HepG2 (cell line): ENCODE data around the gene NUDT7. TPM values are rescaled to one million over a fixed set of nuclear protein-coding genes. Genes with fewer than 3 reads are reported as not detected.

Experiments used
- ARID2 ChIP-seq: sonication (generic); formaldehyde crosslinking; IDR thresholded peaks from 2 replicates; pipeline ENCODE4 v1.8.1; 2022; ENCODE audit warnings: mild to moderate bottlenecking, missing genetic modification reagents, borderline replicate concordance
- BCL3 ChIP-seq: sonication (generic); formaldehyde crosslinking; IDR thresholded peaks from 2 replicates; pipeline ENCODE4 v1.5.1; 2020; ENCODE audit warnings: mild to moderate bottlenecking, missing genetic modification reagents, moderate library complexity
- CBX2 ChIP-seq, 2 experiments: fragments of 200-600 bp in 1 of 2; sonication (generic); formaldehyde crosslinking in 1 of 2; IDR thresholded peaks; 2 replicates each; pipeline versions ENCODE4 v1.7.0 to v1.8.1; 2018 to 2022; ENCODE audit warnings: low read depth in 2 of 2, low read length in 1 of 2, mild to moderate bottlenecking in 1 of 2, missing genetic modification reagents in 1 of 2
- CC2D1A ChIP-seq: sonication (generic); formaldehyde crosslinking; IDR thresholded peaks from 2 replicates; pipeline ENCODE4 v1.8.1; 2023; ENCODE audit warnings: mild to moderate bottlenecking, missing genetic modification reagents
- CENPX ChIP-seq: sonication (generic); formaldehyde crosslinking; IDR thresholded peaks from 2 replicates; pipeline ENCODE4 v1.9.0; 2021; ENCODE audit warnings: mild to moderate bottlenecking, missing genetic modification reagents, moderate library complexity
- CREB3 ChIP-seq: sonication (generic); formaldehyde crosslinking; IDR thresholded peaks from 2 replicates; pipeline ENCODE4 v1.5.0; 2020; ENCODE audit warnings: missing genetic modification reagents
- FOXP1 ChIP-seq, 2 experiments: fragments of 450-650 bp in 1 of 2; IDR thresholded peaks; 2 replicates each; pipeline ENCODE4 v1.6.1; 2017 to 2018; ENCODE audit warnings: antibody characterized with exemption in 1 of 2
- GATA4 ChIP-seq: sonication (generic); IDR thresholded peaks from 2 replicates; pipeline ENCODE4 v1.6.1; 2016; ENCODE audit warnings: antibody characterized with exemption, low read depth, borderline replicate concordance
- GLI4 ChIP-seq: sonication (generic); formaldehyde crosslinking; IDR thresholded peaks from 2 replicates; pipeline ENCODE4 v1.5.1; 2020; ENCODE audit warnings: missing genetic modification reagents, mild to moderate bottlenecking, moderate library complexity, borderline replicate concordance
- GTF2F1 ChIP-seq: fragments of 150-350 bp; IDR thresholded peaks from 2 replicates; pipeline ENCODE4 v1.6.1; 2014; ENCODE audit warnings: low read length
- HOXA3 ChIP-seq: sonication (generic); formaldehyde crosslinking; IDR thresholded peaks from 2 replicates; pipeline ENCODE4 v1.5.0; 2020; ENCODE audit warnings: missing genetic modification reagents
- HOXD1 ChIP-seq: sonication (generic); formaldehyde crosslinking; IDR thresholded peaks from 2 replicates; pipeline ENCODE4 v1.5.0; 2020; ENCODE audit warnings: missing genetic modification reagents
- KMT2A ChIP-seq: sonication (generic); formaldehyde crosslinking; IDR thresholded peaks from 2 replicates; pipeline ENCODE4 v1.4.0; 2020; ENCODE audit warnings: missing genetic modification reagents
- PPARG ChIP-seq: conservative IDR thresholded peaks from 2 replicates; pipeline ENCODE4 v1.6.1; 2016; ENCODE audit warnings: missing biosample characterization, missing genetic modification reagents
- PRMT3 ChIP-seq: sonication (generic); formaldehyde crosslinking; IDR thresholded peaks from 2 replicates; pipeline ENCODE4 v1.8.1; 2022; ENCODE audit warnings: low read depth, mild to moderate bottlenecking, moderate library complexity, missing genetic modification reagents, borderline replicate concordance
- SNAI1 ChIP-seq: sonication (generic); formaldehyde crosslinking; IDR thresholded peaks from 2 replicates; pipeline ENCODE4 v1.5.0; 2020; ENCODE audit warnings: mild to moderate bottlenecking, missing genetic modification reagents, borderline replicate concordance
- SP5 ChIP-seq: IDR thresholded peaks from 2 replicates; pipeline ENCODE4 v1.6.1; 2016; ENCODE audit warnings: low read depth, borderline replicate concordance
- THYN1 ChIP-seq: sonication (generic); formaldehyde crosslinking; IDR thresholded peaks from 2 replicates; pipeline ENCODE4 v1.8.1; 2023; ENCODE audit warnings: low read depth, mild to moderate bottlenecking, moderate library complexity, missing genetic modification reagents, borderline replicate concordance
- ZNF12 ChIP-seq: sonication (generic); formaldehyde crosslinking; IDR thresholded peaks from 2 replicates; pipeline ENCODE4 v1.5.0; 2020; ENCODE audit warnings: missing genetic modification reagents
- ZNF644 ChIP-seq: IDR thresholded peaks from 2 replicates; pipeline ENCODE4 v1.6.1; 2016; ENCODE audit warnings: low read depth
- ZSCAN21 ChIP-seq: sonication (generic); formaldehyde crosslinking; IDR thresholded peaks from 2 replicates; pipeline ENCODE4 v1.8.0; 2022; ENCODE audit warnings: mild to moderate bottlenecking, missing genetic modification reagents, moderate library complexity, borderline replicate concordance
- polyA plus RNA-seq, 8 experiments: library from polyadenylated mRNA; depleted of rRNA in 3 of 8; stranded (reverse) in 7 of 8; unstranded in 1 of 8; fragments of >200 nt; fragmentation: Illumina TruSeq in 4 of 8; extraction: Trizol in 4 of 8; gene quantifications; 2 replicates each; pipeline versions ENCODE4 v1.2.1 to v1.2.3, GENCODE V29; 2011 to 2016; ENCODE audit warnings: low read depth in 4 of 8, missing spikeins in 1 of 8, mixed read lengths in 1 of 8; ENCODE audit not compliant: insufficient read depth in 1 of 8
- total RNA-seq, 5 experiments: library from RNA; depleted of rRNA; stranded (reverse); fragments of >200 nt; fragmentation: Illumina TruSeq; extraction: Trizol; gene quantifications; 2 replicates each; pipeline ENCODE4 v1.2.3, GENCODE V29; 2016; ENCODE audit warnings: low read depth in 1 of 5
- TF ChIP-seq, protein P1 (sequence below): fragments of 450-650 bp; IDR thresholded peaks from 2 replicates; pipeline ENCODE4 v1.6.1; 2016
- TF ChIP-seq, protein P2 (sequence below): sonication (generic); formaldehyde crosslinking; IDR thresholded peaks from 2 replicates; pipeline ENCODE4 v1.4.0; 2020; ENCODE audit warnings: missing genetic modification reagents

Gene NUDT7
- total and polyA plus RNA-seq, 2 of the 13 experiments (the other 11 are each of a cell fraction or from before 2014, with no cell fraction given) = 14.3 to 23.9 TPM

DNA sequence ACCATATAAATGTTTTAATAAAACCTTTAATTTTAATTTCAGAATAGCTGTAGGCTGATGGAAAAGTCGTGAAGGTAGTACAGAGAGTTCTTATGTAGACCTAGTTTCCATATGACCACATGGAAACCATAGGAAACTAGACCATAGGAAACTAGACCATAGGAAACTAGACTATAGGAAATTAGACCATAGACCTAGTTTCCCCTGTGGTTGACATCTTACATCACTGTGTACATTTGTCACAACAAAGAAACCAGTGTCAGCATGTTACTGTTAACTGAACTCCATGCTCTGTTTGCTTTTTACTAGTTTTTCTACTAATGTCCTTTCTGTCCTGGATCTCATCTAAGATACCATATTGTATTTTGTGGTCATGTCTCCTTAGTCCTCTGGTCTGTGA is 14.6 kb downstream of the NUDT7 start (continued):
- TF ChIP-seq SNAI1 (no peak), HOXD1 (CRISPR knock-in tag) (no peak), ARID2 (CRISPR knock-in tag) (no peak), ZNF12 (CRISPR knock-in tag) (peak; percentile 37; the same call in 1 of the 2 replicates), SP5 (peak; percentile 24; the same call in 1 of the 2 replicates), PPARG (CRISPR knock-in tag) (peak; percentile 83; the same call in 1 of the 2 replicates), CBX2 (IDR thresholded peaks at IDR 0.05; ENCODE audit: low read depth, low read length) (no peak), CBX2 (CRISPR knock-in tag; IDR thresholded peaks at IDR 0.05; ENCODE audit: low read depth) (no peak), BCL3 (no peak), FOXP1 (IDR thresholded peaks at IDR 0.05) (no peak), FOXP1 (CRISPR knock-in tag; IDR thresholded peaks at IDR 0.05) (peak; percentile 92), CENPX (CRISPR knock-in tag) (no peak), PRMT3 (no peak), THYN1 (0 out of 2 replicates have a peak, but pooled peaks have one; percentile 7), CREB3 (no peak), HOXA3 (CRISPR knock-in tag) (no peak), CC2D1A (CRISPR knock-in tag) (no peak), GTF2F1 (no peak), ZSCAN21 (CRISPR knock-in tag) (no peak), KMT2A (no peak), ZNF644 (peak; percentile 95), GATA4 (no peak), GLI4 (CRISPR knock-in tag) (no peak)
- TF ChIP-seq, protein P1, sequence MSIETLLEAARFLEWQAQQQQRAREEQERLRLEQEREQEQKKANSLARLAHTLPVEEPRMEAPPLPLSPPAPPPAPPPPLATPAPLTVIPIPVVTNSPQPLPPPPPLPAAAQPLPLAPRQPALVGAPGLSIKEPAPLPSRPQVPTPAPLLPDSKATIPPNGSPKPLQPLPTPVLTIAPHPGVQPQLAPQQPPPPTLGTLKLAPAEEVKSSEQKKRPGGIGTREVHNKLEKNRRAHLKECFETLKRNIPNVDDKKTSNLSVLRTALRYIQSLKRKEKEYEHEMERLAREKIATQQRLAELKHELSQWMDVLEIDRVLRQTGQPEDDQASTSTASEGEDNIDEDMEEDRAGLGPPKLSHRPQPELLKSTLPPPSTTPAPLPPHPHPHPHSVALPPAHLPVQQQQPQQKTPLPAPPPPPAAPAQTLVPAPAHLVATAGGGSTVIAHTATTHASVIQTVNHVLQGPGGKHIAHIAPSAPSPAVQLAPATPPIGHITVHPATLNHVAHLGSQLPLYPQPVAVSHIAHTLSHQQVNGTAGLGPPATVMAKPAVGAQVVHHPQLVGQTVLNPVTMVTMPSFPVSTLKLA = peak; percentile 49
- TF ChIP-seq, protein P2, sequence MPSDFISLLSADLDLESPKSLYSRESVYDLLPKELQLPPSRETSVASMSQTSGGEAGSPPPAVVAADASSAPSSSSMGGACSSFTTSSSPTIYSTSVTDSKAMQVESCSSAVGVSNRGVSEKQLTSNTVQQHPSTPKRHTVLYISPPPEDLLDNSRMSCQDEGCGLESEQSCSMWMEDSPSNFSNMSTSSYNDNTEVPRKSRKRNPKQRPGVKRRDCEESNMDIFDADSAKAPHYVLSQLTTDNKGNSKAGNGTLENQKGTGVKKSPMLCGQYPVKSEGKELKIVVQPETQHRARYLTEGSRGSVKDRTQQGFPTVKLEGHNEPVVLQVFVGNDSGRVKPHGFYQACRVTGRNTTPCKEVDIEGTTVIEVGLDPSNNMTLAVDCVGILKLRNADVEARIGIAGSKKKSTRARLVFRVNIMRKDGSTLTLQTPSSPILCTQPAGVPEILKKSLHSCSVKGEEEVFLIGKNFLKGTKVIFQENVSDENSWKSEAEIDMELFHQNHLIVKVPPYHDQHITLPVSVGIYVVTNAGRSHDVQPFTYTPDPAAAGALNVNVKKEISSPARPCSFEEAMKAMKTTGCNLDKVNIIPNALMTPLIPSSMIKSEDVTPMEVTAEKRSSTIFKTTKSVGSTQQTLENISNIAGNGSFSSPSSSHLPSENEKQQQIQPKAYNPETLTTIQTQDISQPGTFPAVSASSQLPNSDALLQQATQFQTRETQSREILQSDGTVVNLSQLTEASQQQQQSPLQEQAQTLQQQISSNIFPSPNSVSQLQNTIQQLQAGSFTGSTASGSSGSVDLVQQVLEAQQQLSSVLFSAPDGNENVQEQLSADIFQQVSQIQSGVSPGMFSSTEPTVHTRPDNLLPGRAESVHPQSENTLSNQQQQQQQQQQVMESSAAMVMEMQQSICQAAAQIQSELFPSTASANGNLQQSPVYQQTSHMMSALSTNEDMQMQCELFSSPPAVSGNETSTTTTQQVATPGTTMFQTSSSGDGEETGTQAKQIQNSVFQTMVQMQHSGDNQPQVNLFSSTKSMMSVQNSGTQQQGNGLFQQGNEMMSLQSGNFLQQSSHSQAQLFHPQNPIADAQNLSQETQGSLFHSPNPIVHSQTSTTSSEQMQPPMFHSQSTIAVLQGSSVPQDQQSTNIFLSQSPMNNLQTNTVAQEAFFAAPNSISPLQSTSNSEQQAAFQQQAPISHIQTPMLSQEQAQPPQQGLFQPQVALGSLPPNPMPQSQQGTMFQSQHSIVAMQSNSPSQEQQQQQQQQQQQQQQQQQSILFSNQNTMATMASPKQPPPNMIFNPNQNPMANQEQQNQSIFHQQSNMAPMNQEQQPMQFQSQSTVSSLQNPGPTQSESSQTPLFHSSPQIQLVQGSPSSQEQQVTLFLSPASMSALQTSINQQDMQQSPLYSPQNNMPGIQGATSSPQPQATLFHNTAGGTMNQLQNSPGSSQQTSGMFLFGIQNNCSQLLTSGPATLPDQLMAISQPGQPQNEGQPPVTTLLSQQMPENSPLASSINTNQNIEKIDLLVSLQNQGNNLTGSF (CRISPR knock-in tag) = no peak
